HG03025 (cell line): Measurements from ENCODE around the gene HTR6.
"Not testable (repeated sequence)": the region's sequence is repeated elsewhere in the genome, so short reads cannot be mapped to it uniquely, and the experiment has no call there.

Experiments
- ATAC-seq: cut with Tn5 transposase; IDR thresholded peaks from one replicate; pipeline ENCODE4 v1.9.1; 2021; ENCODE audit warnings: mild to moderate bottlenecking, moderate library complexity; ENCODE audit not compliant: unreplicated experiment, low FRiP score

Gene HTR6

GRCh38 chr1:19636749-19637148 lies 27.9 kb upstream of the HTR6 start:
- not testable (repeated sequence) for ATAC-seq

- ATAC-seq: no peak
These were observed 27.1 kb upstream of the HTR6 start for GRCh38 chr1:19637606-19638005.

- not testable (repeated sequence) for ATAC-seq
These were observed 25.4 kb upstream of the HTR6 start for GRCh38 chr1:19639228-19639627.

GRCh38 chr1:19639999-19640362 lies 24.7 kb upstream of the HTR6 start:
- ATAC-seq: no peak

GRCh38 chr1:19640363-19641316 lies 24.0 kb upstream of the HTR6 start:
- no peak for ATAC-seq

GRCh38 chr1:19643121-19643520 lies 21.6 kb upstream of the HTR6 start:
- ATAC-seq: no peak

- ATAC-seq: no peak
These were observed 20.9 kb upstream of the HTR6 start, which contains the start of gene NBL1 for GRCh38 chr1:19643602-19644394. Gene NBL1, plus strand, starts transcription at chr1:19644311. Its CDS starts 10,720 bp downstream, at chr1:19655031.

GRCh38 chr1:19644395-19644680 lies 20.3 kb upstream of the HTR6 start:
- ATAC-seq: no peak

- no peak for ATAC-seq
These were observed 19.8 kb upstream of the HTR6 start for GRCh38 chr1:19644681-19645410.

GRCh38 chr1:19645411-19646251 lies 19.0 kb upstream of the HTR6 start:
- no peak for ATAC-seq

- no peak for ATAC-seq
These were observed 18.0 kb upstream of the HTR6 start for GRCh38 chr1:19646377-19647319.

GRCh38 chr1:19647643-19648042 lies 17.0 kb upstream of the HTR6 start:
- no peak for ATAC-seq

GRCh38 chr1:19648239-19648638 lies 16.4 kb upstream of the HTR6 start:
- no peak for ATAC-seq

GRCh38 chr1:19648689-19649088 lies 16.0 kb upstream of the HTR6 start:
- no peak for ATAC-seq

GRCh38 chr1:19650416-19651140 lies 14.1 kb upstream of the HTR6 start:
- no peak for ATAC-seq

- ATAC-seq: no peak
These were observed 13.4 kb upstream of the HTR6 start for GRCh38 chr1:19651141-19651737.

GRCh38 chr1:19654386-19654785 lies 10.3 kb upstream of the HTR6 start:
- no peak for ATAC-seq
